Gastroesophageal sphincter (tissue), 4 donors: ENCODE results near the gene NDUFS8. TPM values are rescaled to one million over a fixed set of nuclear protein-coding genes. Genes with fewer than 3 reads are reported as not detected.

Experiments
- ATAC-seq: fragments of 150-250 bp; one replicate; pipeline ENCODE4 v1.9.1; 2016; ENCODE audit warnings: mild to moderate bottlenecking, moderate library complexity
- H3K27ac ChIP-seq, 4 donors: fragments of 200-600 bp; sonication (generic) in 3 of 4; 1 replicate in 3 of 4; 2 replicates in 1 of 4; pipeline ENCODE4 v1.5.1; 2016 to 2019
- H3K27me3 ChIP-seq: fragments of 200-600 bp; sonication (generic); one replicate; pipeline ENCODE4 v1.5.1; 2019
- H3K36me3 ChIP-seq, 2 donors: fragments of 200-600 bp; sonication (generic); one replicate each; pipeline ENCODE4 v1.5.1; 2019; ENCODE audit warnings: control low read depth in 1 of 2
- H3K4me1 ChIP-seq, 3 donors: fragments of 200-600 bp; sonication (generic); 1 replicate in 2 of 3; 2 replicates in 1 of 3; pipeline ENCODE4 v1.5.1; 2016 to 2019; ENCODE audit warnings: control low read depth in 2 of 3
- H3K4me3 ChIP-seq, 2 donors: fragments of 200-600 bp; sonication (generic); one replicate each; pipeline ENCODE4 v1.5.1; 2019; ENCODE audit warnings: mild to moderate bottlenecking in 1 of 2, moderate library complexity in 1 of 2
- H3K9me3 ChIP-seq, 3 donors: fragments of 200-600 bp; sonication (generic); one replicate each; pipeline ENCODE4 v1.5.1; 2017 to 2019; ENCODE audit warnings: control low read depth in 2 of 3
- EP300 ChIP-seq: sonication (generic); formaldehyde crosslinking; IDR thresholded peaks from one replicate; pipeline ENCODE4 v1.6.1; 2017; ENCODE audit warnings: antibody characterized with exemption, mild to moderate bottlenecking
- POLR2A ChIP-seq, 2 donors: fragments of 450-650 bp; IDR thresholded peaks; one replicate each; pipeline ENCODE4 v1.6.1; 2017; ENCODE audit warnings: antibody characterized with exemption in 2 of 2, mild to moderate bottlenecking in 2 of 2, moderate library complexity in 1 of 2
- POLR2AphosphoS5 ChIP-seq: sonication (generic); formaldehyde crosslinking; IDR thresholded peaks from one replicate; pipeline ENCODE4 v1.6.1; 2017; ENCODE audit warnings: antibody characterized with exemption
- WGBS, 2 donors: methylation state at CpG; one replicate each; pipeline ENCODE4 v1.1.5; 2018; ENCODE audit warnings: low coverage in 1 of 2; 5-methylcytosine and 5-hydroxymethylcytosine counted together
- small RNA-seq, 4 donors: library from RNA; depleted of rRNA; stranded (forward); fragments of <200 nt; gene quantifications; one replicate each; pipeline ENCODE3, GENCODE V24; 2016
- total RNA-seq, 4 donors: library from RNA; depleted of rRNA; stranded (reverse); fragments of >200 nt; gene quantifications; one replicate each; pipeline ENCODE4 v1.1.0, GENCODE V29; 2016
- TF ChIP-seq, protein P1 (sequence below), 4 experiments: fragments of 200-600 bp in 2 of 4; fragments of 450-650 bp in 2 of 4; sonication (generic) in 1 of 4; IDR thresholded peaks; one replicate each; pipeline ENCODE4 v1.5.1; 2017 to 2019; ENCODE audit warnings: antibody characterized with exemption in 4 of 4, mild to moderate bottlenecking in 2 of 4, moderate library complexity in 2 of 4

NDUFS8 gene
- total RNA-seq, 4 donors from 2014 or later, result 145 to 203 (median 159) TPM

DNA sequence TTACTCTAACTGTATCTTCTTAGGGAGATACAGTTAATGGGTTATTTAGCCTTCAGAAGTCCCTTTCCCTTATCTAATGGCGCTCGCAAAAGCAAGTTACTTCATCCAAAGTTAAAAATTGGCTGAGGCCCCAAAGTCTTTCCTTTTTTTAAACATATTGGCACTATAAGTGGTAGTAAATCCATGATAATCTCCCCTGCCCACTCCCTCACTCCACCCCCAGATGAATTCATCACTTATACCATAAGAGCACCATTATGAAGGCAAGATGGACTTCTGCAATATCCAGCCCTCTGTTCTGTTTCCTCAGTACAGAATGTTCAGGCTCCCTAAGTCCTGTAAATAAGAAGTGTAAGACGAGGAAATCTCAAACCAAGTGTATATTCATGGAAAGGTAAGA lies 53.0 kb downstream of the NDUFS8 start:
- peaks cover 0 to 25% (median 0%) of the 10 kb centered on the region in 3 donors for H3K4me1 ChIP-seq

More for the DNA sequence above, 53.0 kb downstream of the NDUFS8 start:
- TF ChIP-seq, protein P1, sequence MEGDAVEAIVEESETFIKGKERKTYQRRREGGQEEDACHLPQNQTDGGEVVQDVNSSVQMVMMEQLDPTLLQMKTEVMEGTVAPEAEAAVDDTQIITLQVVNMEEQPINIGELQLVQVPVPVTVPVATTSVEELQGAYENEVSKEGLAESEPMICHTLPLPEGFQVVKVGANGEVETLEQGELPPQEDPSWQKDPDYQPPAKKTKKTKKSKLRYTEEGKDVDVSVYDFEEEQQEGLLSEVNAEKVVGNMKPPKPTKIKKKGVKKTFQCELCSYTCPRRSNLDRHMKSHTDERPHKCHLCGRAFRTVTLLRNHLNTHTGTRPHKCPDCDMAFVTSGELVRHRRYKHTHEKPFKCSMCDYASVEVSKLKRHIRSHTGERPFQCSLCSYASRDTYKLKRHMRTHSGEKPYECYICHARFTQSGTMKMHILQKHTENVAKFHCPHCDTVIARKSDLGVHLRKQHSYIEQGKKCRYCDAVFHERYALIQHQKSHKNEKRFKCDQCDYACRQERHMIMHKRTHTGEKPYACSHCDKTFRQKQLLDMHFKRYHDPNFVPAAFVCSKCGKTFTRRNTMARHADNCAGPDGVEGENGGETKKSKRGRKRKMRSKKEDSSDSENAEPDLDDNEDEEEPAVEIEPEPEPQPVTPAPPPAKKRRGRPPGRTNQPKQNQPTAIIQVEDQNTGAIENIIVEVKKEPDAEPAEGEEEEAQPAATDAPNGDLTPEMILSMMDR (IDR thresholded peaks at IDR 0.05), result no peak
- TF ChIP-seq EP300, result no peak
- no peak for TF ChIP-seq POLR2A (IDR thresholded peaks at IDR 0.05)
- TF ChIP-seq POLR2AphosphoS5, result peak; percentile 58
- Histone ChIP-seq H3K4me3 (no peak overlapping the region), H3K9me3 (no peaks in the 10 kb centered on the region), H3K36me3 (peaks cover 0 to 28% of the 10 kb centered on the region in 2 donors), H3K27ac (no peak overlapping the region), H3K27me3 (no peaks in the 10 kb centered on the region)
- no peak for ATAC-seq
- 89 to 100% methylated on average over 2 to 3 of the region's 3 CpGs for WGBS, 2 donors

Small RNA genes within 50 kb of the gene (small RNA-seq; reads per million reads assigned to genes)
- 0 to 0.49 (median 0.24) reads per million in 4 donors for gene MIR6753

Other genes starting within 250 kb of the NDUFS8 start
- gene UNC93B1, start 26.6 kb upstream of the NDUFS8 start, total RNA-seq, result 10 to 100 TPM; 12.6 to 33.0 (median 26.1) TPM
- gene ALDH3B1, start 20.4 kb upstream of the NDUFS8 start, total RNA-seq, result 10 to 100 TPM in 2 of 4 donors, 1 to 10 TPM in 2; 6.4 to 15.1 (median 11.2) TPM
- 100 to 1,000 TPM in 1 of 4 donors, 10 to 100 TPM in 3; 44.5 to 140 (median 81.2) TPM for gene TCIRG1, start 8.3 kb downstream of the NDUFS8 start, total RNA-seq
- gene CHKA, start 90.7 kb downstream of the NDUFS8 start, total RNA-seq, result 10 to 100 TPM; 11.1 to 66.1 (median 33.9) TPM
- gene KMT5B, start 182.6 kb downstream of the NDUFS8 start, total RNA-seq, result 10 to 100 TPM; 35.1 to 75.6 (median 39.8) TPM
- gene C11orf24, start 241.3 kb downstream of the NDUFS8 start, total RNA-seq, result 10 to 100 TPM; 15.1 to 48.7 (median 26.0) TPM